HG03135 (cell line): Measurements from ENCODE around the gene IL2RA.
"Not testable (repeated sequence)": the region's sequence is repeated elsewhere in the genome, so short reads cannot be mapped to it uniquely, and the experiment has no call there.

ENCODE experiments used
- ATAC-seq: cut with Tn5 transposase; IDR thresholded peaks from one replicate; pipeline ENCODE4 v1.9.1; 2021; ENCODE audit warnings: mild to moderate bottlenecking, moderate library complexity; ENCODE audit not compliant: unreplicated experiment

Gene IL2RA

GRCh38 chr10:6043377-6043776 is 18.8 kb downstream of the IL2RA start:
- ATAC-seq = not testable (repeated sequence)

- no peak for ATAC-seq
These were observed 22.0 kb downstream of the IL2RA start for GRCh38 chr10:6040205-6040604.

- no peak for ATAC-seq
These were observed 22.5 kb downstream of the IL2RA start for GRCh38 chr10:6039711-6040110.

GRCh38 chr10:6038071-6038631 is 24.0 kb downstream of the IL2RA start:
- no peak for ATAC-seq

- ATAC-seq = no peak
These were observed 24.7 kb downstream of the IL2RA start for GRCh38 chr10:6037422-6037821.

- ATAC-seq = no peak
These were observed 25.3 kb downstream of the IL2RA start for GRCh38 chr10:6036861-6037321.

GRCh38 chr10:6035931-6036575 is 26.1 kb downstream of the IL2RA start:
- no peak for ATAC-seq

GRCh38 chr10:6035101-6035834 is 26.9 kb downstream of the IL2RA start:
- ATAC-seq = no peak

- no peak for ATAC-seq
These were observed 27.8 kb downstream of the IL2RA start for GRCh38 chr10:6034371-6034770.

- no peak for ATAC-seq
These were observed 28.2 kb downstream of the IL2RA start for GRCh38 chr10:6033954-6034353.

- no peak for ATAC-seq
These were observed 31.2 kb downstream of the IL2RA start for GRCh38 chr10:6030940-6031339.

- no peak for ATAC-seq
These were observed 31.9 kb downstream of the IL2RA start for GRCh38 chr10:6030217-6030616.

- no peak for ATAC-seq
These were observed 34.2 kb downstream of the IL2RA start for GRCh38 chr10:6027929-6028328.

- no peak for ATAC-seq
These were observed 36.4 kb downstream of the IL2RA start for GRCh38 chr10:6025683-6026255.

GRCh38 chr10:6024334-6024682 is 37.9 kb downstream of the IL2RA start:
- ATAC-seq = no peak

GRCh38 chr10:6023661-6024333 is 38.4 kb downstream of the IL2RA start:
- ATAC-seq = no peak

GRCh38 chr10:6022660-6023059 is 39.5 kb downstream of the IL2RA start:
- no peak for ATAC-seq

GRCh38 chr10:6020826-6021225 is 41.3 kb downstream of the IL2RA start:
- no peak for ATAC-seq

GRCh38 chr10:6019796-6020195 is 42.4 kb downstream of the IL2RA start:
- ATAC-seq = no peak

GRCh38 chr10:6019010-6019782 is 43.0 kb downstream of the IL2RA start:
- ATAC-seq = no peak

GRCh38 chr10:6018422-6018821 is 43.7 kb downstream of the IL2RA start:
- ATAC-seq = no peak
